ENCODE results near the gene MGAT4A.
"Not testable (repeated sequence)": the region's sequence is repeated elsewhere in the genome, so short reads cannot be mapped to it uniquely, and the experiment has no call there.

The MGAT4A gene

GRCh38 chr2:98598781-98599428, 132.0 kb downstream of the MGAT4A start:
- 0 out of 2 replicates have a peak overlapping the region, but pooled peaks have one; percentile 2 for H3K27ac ChIP-seq
- TF ChIP-seq, protein P1, sequence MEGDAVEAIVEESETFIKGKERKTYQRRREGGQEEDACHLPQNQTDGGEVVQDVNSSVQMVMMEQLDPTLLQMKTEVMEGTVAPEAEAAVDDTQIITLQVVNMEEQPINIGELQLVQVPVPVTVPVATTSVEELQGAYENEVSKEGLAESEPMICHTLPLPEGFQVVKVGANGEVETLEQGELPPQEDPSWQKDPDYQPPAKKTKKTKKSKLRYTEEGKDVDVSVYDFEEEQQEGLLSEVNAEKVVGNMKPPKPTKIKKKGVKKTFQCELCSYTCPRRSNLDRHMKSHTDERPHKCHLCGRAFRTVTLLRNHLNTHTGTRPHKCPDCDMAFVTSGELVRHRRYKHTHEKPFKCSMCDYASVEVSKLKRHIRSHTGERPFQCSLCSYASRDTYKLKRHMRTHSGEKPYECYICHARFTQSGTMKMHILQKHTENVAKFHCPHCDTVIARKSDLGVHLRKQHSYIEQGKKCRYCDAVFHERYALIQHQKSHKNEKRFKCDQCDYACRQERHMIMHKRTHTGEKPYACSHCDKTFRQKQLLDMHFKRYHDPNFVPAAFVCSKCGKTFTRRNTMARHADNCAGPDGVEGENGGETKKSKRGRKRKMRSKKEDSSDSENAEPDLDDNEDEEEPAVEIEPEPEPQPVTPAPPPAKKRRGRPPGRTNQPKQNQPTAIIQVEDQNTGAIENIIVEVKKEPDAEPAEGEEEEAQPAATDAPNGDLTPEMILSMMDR (conservative IDR thresholded peaks at IDR 0.05), result no peak
- TF ChIP-seq ZFX (IDR thresholded peaks at IDR 0.05), result no peak

DNA sequence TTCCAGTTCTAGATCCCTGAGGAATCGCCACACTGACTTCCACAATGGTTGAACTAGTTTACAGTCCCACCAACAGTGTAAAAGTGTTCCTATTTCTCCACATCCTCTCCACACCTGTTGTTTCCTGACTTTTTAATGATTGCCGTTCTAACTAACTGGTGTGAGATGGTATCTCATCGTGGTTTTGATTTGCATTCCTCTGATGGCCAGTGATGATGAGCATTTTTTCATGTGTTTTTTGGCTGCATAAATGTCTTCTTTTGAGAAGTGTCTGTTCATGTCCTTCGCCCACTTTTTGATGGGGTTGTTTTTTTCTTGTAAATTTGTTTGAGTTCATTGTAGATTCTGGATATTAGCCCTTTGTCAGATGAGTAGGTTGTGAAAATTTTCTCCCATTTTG, 136.3 kb downstream of the MGAT4A start:
- not testable (repeated sequence) for H3K27ac ChIP-seq

DNA sequence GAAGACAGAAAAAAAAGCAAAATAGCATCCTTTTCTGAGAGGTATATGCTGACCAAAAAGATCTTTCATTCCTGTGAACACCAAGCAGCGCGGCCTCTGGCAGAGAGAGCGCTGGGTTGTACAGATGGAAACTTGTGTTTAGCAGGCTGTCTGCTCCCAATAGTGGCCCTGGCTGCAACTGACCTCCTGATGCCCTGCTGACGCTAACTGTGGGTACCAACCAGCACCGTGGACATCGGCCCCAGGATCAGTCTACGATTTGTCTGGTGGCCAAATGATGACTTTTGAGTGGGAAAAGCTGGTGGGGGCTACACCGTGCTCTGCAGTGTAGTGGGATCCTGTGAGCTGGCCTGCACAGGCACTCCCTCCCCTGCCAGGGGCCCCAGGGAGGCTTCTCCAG, 138.4 kb downstream of the MGAT4A start:
- TF ChIP-seq ZFX (IDR thresholded peaks at IDR 0.05), result no peak
- H3K27ac ChIP-seq, result no peak overlapping the region

GRCh38 chr2:98589489-98589888, 141.4 kb downstream of the MGAT4A start:
- TF ChIP-seq, protein P1 (conservative IDR thresholded peaks at IDR 0.05), result no peak
- no peak for TF ChIP-seq ZFX (IDR thresholded peaks at IDR 0.05)
- no peak overlapping the region for H3K27ac ChIP-seq

DNA sequence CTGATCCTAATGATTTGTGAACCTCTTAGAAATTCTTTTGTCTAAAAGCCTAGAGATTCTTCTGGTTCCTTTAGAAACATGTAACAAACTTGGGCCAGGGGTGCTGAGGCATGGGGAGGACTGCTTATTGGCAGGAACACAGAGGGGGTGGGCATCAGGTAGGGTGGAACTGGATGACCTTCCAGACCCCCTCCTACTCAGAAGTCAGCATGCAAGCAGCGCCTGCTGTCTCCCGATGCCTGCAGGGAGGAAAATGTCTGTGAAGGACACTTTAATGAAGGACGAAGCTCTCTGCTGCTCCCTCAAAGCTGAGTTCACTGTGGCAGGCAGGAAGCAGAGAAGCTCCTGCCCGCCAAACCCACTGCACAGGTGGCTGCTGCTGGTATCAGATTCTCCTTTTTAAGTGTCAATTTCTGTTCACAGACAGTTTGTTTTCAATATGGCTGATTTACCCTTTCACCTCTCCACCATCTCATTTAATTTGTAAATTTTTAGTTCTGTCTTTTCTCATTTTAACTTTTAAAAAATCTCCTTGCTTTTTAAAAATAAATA, 142.0 kb downstream of the MGAT4A start:
- no peak for TF ChIP-seq ZFX (IDR thresholded peaks at IDR 0.05)
- TF ChIP-seq, protein P1 (conservative IDR thresholded peaks at IDR 0.05), result no peak
- no peak overlapping the region for H3K27ac ChIP-seq

GRCh38 chr2:98586551-98587140, 144.3 kb downstream of the MGAT4A start:
- TF ChIP-seq ZFX (IDR thresholded peaks at IDR 0.05), result no peak
- TF ChIP-seq, protein P1 (conservative IDR thresholded peaks at IDR 0.05), result no peak
- no peak overlapping the region for H3K27ac ChIP-seq

- TF ChIP-seq, protein P1 (conservative IDR thresholded peaks at IDR 0.05), result no peak
- no peak for TF ChIP-seq ZFX (IDR thresholded peaks at IDR 0.05)
- H3K27ac ChIP-seq, result no peak overlapping the region
These were observed 145.5 kb downstream of the MGAT4A start for GRCh38 chr2:98585386-98585785.

DNA sequence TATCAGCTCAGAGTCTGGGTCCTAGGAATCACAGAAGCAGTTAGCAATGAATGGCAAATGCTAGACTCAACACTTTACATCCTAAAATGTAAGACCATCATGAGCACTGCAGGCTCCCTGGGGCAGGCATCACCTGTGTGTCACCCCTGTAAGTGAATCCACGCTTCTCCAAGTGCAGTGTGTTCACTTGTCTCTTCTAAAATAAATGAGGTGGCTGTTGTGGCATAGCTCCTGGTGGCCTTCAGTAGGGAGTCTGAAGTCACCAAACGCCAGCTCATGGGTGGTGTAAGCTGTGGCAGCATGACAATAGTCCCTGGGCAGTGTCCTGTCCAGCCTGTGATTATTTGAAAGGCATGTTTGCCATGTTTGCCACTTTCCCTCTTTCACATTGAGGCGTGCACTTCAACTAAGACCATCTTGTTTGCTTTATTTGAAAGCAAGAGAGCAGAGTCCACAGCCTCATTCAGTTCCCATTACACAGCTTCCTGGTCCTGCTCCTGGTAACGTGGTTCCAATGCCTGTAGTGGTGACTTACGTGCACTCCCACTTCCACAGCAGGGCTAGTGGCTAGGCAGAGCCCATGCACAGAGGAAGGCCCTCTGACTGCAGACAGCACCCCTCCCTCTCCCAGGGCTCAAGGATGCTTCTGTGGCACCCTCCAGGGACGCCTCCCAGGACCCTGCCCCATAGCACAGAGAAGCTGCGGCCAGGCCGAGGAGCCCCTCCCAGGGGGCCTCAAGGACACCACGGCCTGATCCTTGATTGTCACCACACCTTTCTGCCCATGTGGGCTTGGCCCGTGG, 146.9 kb downstream of the MGAT4A start:
- no peak for TF ChIP-seq ZFX (IDR thresholded peaks at IDR 0.05)
- TF ChIP-seq, protein P1 (conservative IDR thresholded peaks at IDR 0.05), result no peak
- no peak overlapping the region for H3K27ac ChIP-seq
